ENCODE data around the gene RABGEF1.
A peak's percentile ranks its signal among the peaks of the same experiment; 100 is the strongest.
"Not testable (repeated sequence)": the region's sequence is repeated elsewhere in the genome, so short reads cannot be mapped to it uniquely, and the experiment has no call there.

Gene RABGEF1

DNA sequence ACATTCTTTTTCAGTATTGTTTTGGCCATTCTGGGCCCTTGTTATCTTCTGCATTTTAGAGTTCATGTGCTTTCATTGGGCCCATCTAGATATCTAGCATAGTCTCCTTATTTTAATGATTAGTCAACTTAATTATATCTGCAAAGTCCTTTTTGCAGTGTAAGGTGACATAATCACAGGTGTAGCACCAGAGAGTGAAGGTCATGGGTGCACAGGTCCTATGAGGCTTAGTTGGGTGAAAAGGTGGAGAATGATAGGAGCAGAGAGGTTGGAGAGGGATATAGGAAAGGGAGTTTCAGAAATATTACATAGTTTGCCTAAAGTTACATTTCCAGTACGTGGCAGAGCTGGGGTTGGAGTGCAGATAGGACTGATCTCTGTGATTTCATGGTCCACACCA, 24.4 kb downstream of the RABGEF1 start:
- not testable (repeated sequence) for DNase-seq (ENCODE audit: low spot score); FAIRE-seq

GRCh38 chr7:66765322-66766025, 24.9 kb downstream of the RABGEF1 start:
- not testable (repeated sequence) for FAIRE-seq; DNase-seq (ENCODE audit: low spot score)

DNA sequence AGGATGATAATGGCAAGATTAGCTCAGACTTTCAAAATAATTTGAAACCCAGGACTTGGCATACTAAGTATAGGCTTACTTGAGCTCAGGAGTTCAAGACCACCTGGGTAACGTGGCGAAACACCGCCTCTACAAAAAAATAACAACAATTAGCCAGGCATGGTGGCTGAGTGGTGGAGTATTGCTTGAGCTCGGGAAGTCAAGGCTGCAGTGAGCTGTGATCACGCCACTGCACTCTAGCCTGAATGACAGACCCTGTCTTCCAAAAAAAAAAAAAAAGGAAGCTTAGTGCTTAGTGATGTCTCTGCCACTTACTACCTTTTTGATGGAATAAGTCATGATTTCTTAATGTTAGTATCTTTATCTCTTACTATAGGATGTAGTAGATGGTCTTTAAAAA, 25.5 kb downstream of the RABGEF1 start:
- FAIRE-seq (no peak), DNase-seq (ENCODE audit: low spot score) (no peak)

- DNase-seq (ENCODE audit: low spot score); FAIRE-seq: not testable (repeated sequence)
These were observed 27.0 kb downstream of the RABGEF1 start for GRCh38 chr7:66767486-66767885.

- FAIRE-seq: no peak
These were observed 28.6 kb downstream of the RABGEF1 start for GRCh38 chr7:66768865-66769832.

DNA sequence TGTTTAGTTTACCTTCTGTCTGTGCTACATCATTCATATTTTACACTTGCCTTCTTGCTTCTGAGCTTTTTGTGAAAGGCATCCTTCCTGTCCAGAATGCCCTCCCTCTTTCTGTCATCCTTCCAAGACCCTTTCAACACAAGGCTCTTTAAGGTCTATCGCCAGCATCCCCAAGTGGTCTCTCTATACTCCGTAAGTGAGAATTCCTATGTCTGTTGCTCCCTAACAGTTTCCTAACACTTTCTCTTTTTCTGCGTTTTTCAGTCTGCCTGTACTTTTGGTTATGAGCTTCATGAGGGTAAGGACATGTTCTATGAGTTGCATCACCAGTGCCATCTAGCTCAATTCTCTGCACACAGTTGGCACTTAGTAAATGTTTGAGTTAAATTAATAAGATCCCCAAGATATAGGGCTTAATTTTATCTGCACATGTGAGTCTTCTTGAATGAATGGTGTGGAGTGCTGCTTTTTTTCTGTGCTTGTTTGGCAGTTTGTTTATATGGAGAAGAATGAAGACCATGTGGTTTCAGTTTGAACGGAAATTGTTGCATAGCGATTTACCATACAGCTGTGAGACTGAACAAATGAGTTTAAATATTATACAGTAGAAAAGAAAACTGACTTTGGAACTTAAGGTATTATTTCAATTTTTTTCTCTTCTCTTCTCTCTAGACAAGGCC, 29.4 kb downstream of the RABGEF1 start:
- no peak for FAIRE-seq
- DNase-seq (ENCODE audit: low spot score): no peak

More at GRCh38 chr7:66768865-66769832, 28.6 kb downstream of the RABGEF1 start:
- DNase-seq (ENCODE audit: low spot score): no peak

DNA sequence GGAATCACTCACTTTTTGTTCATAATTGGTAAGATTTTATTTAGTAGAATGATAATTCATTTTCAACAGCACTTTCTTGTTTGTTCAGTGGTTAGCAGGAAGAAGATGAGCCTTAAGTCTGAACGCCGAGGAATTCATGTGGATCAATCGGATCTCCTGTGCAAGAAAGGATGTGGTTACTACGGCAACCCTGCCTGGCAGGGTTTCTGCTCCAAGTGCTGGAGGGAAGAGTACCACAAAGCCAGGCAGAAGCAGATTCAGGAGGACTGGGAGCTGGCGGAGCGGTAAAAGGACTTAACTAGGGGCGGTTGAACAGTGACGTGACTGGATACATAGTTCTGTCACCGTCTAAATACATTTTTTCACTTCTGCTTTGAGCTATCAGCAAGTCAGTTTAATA, 31.3 kb downstream of the RABGEF1 start:
- FAIRE-seq: no peak

DNA sequence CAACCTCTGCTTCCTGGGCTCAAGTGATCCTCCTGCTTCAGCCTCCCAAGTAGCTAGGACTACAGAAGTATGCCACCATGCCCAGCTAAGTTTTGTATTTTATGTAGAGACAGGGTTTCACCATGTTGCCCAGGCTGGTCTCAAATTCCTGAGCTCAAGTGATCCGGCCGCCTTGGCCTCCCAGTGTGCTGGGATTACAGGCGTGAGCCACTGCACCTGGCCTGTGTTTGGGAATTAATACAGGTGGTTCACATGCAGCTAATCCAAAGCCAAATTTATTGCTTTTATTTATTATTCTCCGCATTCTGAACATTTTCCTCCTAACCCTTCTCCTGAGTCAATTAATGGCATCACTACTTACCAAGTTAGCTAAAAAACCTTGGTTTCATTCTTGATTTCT, 33.2 kb downstream of the RABGEF1 start:
- not testable (repeated sequence) for FAIRE-seq

More for the DNA sequence above, 31.3 kb downstream of the RABGEF1 start:
- DNase-seq (ENCODE audit: low spot score): no peak

GRCh38 chr7:66776383-66776782, 35.9 kb downstream of the RABGEF1 start:
- FAIRE-seq; DNase-seq (ENCODE audit: low spot score): not testable (repeated sequence)

More for the DNA sequence above, 33.2 kb downstream of the RABGEF1 start:
- DNase-seq (ENCODE audit: low spot score): not testable (repeated sequence)

DNA sequence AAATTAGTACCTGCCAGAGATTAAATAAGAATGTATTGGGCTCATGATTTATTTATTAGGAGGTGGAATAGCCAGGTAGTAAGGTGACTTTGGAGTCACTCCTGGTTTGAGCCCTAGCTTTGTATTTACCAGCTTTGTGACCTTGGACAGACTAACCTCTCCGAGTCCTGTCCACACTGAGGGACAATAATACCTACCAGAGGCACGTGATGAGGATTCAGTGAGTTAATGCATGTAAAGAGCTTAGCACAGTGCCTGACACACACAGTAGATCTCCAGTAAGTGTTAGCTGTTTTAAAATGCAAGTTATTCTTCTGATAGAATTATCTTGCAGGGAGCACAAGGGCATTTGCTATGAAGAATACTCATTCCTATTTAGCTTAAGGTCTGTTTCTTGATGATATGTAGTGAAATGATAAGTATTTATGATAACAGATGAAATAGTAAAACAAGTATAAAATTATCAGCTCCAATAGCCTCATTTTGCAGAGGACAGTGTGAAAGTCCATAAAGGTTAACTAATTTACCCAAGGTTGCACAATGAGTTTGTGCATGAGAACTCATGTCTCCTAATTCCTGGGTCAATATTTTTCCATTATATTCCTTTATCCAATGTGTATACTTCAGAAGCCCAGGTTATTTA, 36.4 kb downstream of the RABGEF1 start:
- no peak for FAIRE-seq
- DNase-seq (ENCODE audit: low spot score): no peak

DNA sequence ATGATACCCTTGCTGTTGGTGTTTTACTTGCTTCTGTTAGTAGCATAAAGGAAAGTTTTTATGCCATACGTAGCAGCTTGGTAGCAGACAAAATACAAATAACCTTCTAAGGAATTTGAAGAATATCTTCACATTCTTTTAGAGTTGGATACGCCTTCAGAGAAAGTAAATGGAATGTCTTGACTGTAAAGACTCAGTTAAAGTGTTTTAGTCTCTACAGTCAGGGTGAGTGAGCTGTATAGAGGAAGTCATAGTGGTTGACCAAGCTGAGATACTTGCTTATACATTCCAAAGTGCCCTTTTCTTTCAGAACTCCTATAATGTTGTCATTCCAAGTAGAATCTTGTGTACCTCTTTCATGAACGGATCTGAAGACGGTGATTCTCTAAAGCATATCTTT, 37.7 kb downstream of the RABGEF1 start:
- no peak for FAIRE-seq
- DNase-seq (ENCODE audit: low spot score): no peak

DNA sequence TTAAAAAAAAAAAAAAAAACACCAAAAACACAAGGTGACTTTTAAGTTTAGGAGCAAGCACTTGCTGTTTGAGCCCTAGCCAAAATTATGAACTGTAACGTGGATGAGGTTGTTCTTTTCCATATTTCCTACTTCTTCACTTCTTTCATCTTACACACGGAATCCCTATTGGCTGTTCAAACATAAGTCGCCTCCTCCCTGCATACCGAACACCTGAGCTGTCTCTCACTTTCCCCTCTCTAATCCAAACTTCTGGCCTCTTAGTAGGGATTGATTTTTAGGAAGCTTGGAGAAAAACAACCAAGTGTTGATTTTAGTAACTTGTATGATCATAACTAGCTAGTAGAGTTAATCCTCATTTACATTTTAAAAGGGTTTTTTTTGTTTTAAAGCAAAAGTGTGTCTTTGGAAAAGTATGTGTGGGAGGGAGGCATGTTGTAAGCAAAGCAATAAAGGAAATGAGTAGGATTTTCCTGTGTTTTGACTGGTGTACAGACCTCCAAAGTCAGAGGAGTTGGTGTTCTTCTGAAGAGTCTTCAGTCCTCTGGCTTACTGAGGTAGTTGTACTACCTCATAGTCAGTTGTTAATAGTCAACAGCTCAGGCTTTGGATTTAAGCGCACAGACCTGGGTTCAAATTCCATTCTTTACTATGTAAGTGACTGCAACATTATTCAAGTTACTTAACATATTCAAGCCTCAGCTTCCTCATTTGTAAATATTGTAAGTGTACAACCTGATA, 39.3 kb downstream of the RABGEF1 start:
- FAIRE-seq (no peak), DNase-seq (ENCODE audit: low spot score) (no peak)

GRCh38 chr7:66781408-66782090, 41.0 kb downstream of the RABGEF1 start:
- DNase-seq (ENCODE audit: low spot score) (no peak), FAIRE-seq (no peak)

- not testable (repeated sequence) for FAIRE-seq; DNase-seq (ENCODE audit: low spot score)
These were observed 42.3 kb downstream of the RABGEF1 start for GRCh38 chr7:66782875-66783274.

DNA sequence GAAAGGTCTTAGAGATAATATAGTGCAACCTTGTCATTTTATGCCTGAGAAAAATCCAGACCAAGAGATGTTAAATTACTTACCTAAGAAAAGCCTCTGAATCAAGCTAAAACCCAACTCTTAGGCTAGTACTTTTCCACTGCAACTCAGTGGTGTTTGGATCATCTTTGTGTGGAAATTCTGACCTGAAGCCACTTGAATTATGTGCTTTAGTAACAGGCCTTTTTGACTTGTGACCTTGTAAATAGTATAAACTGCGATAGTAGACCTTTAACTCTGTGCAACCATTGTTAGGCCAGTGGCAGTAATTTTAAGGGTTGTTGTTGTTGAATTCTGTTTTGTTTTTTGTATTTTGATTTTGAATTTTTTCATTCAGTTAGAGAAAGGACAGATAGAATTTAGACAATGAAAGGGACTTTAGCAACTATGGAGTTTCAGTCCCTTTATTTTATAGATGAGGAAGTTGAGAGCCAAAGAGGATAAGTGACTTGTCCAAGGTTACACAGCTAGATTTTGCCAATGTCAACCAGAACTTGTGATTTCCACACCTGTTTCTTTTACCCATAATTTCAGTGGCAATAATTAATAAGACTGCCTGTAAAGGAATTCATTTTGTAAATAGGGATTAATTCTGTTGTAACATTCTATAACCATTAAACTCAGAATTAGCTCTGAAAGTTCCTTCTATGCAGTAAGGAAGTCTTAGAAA, 43.5 kb downstream of the RABGEF1 start:
- DNase-seq (ENCODE audit: low spot score): not testable (repeated sequence)
- peak; percentile 15 for FAIRE-seq

- no peak for FAIRE-seq
- DNase-seq (ENCODE audit: low spot score): no peak
These were observed 49.7 kb downstream of the RABGEF1 start for GRCh38 chr7:66790196-66790595.

- FAIRE-seq: no peak
- no peak for DNase-seq (ENCODE audit: low spot score)
These were observed 50.2 kb downstream of the RABGEF1 start for GRCh38 chr7:66790725-66791124.

DNA sequence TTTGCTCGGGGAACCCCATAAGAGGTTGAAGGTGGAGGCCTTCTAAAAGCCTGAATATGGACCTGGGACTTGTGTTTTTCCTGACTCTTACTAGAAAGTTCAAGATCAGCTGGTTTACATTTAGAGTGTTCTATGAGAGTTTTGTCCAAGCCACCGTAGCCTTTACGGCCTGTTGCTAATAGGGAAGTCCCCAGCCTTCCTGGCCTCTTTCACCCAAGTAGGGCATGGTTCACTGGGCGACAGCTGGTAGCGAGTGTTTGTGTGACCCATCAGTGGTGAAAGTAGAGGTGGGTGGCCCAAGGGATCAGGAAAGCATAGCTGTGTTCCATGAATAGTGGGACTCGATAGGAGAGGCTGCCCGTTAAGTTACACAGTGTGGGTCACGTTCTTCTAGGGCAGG, 60.1 kb downstream of the RABGEF1 start:
- FAIRE-seq: no peak
- DNase-seq (ENCODE audit: low spot score): no peak

DNA sequence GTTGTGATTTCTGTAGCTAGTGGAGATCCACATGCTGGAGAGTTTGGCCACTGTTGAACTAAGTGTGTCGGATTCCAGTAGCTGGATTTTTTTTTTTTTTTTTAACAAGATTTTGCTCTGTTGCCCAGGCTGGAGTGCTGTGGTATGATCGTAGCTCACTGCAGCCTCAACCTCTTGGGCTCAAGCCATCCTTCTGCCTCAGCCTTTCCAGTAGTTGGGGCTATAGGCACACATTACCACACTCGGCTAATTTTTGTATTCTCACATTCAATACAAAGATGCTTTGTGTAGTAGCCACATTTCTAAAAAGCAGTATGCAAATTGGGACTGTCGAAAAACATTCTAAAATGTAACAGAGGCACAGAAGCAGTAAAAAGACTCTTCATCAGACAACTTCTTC, 63.5 kb downstream of the RABGEF1 start:
- FAIRE-seq: no peak
- no peak for DNase-seq (ENCODE audit: low spot score)
